Measurements from ENCODE around the gene HINT1.
"Not testable (repeated sequence)": the region's sequence is repeated elsewhere in the genome, so short reads cannot be mapped to it uniquely, and the experiment has no call there.

The HINT1 gene

DNA sequence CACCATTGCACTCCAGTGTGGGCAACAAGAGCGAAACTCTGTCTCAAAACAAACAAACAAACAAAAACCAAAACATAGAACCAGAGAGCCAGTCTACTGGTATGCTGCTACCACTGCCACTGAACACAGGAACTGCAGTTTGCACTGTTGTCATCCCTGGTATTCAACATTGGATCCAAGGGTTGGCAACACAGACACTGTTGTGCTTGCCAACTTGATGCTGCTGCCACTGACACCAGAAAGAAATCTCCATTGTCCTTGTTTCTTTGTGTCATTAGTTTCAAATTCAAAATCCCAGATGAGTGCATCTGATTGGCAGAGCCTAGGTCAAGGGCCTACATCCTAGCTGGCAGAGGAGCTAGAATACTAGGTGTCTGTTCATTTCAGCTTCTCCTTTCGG lies 16.2 kb downstream of the HINT1 start:
- TF ChIP-seq, protein P1, sequence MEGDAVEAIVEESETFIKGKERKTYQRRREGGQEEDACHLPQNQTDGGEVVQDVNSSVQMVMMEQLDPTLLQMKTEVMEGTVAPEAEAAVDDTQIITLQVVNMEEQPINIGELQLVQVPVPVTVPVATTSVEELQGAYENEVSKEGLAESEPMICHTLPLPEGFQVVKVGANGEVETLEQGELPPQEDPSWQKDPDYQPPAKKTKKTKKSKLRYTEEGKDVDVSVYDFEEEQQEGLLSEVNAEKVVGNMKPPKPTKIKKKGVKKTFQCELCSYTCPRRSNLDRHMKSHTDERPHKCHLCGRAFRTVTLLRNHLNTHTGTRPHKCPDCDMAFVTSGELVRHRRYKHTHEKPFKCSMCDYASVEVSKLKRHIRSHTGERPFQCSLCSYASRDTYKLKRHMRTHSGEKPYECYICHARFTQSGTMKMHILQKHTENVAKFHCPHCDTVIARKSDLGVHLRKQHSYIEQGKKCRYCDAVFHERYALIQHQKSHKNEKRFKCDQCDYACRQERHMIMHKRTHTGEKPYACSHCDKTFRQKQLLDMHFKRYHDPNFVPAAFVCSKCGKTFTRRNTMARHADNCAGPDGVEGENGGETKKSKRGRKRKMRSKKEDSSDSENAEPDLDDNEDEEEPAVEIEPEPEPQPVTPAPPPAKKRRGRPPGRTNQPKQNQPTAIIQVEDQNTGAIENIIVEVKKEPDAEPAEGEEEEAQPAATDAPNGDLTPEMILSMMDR (conservative IDR thresholded peaks at IDR 0.05; ENCODE audit: control insufficient read depth, insufficient read depth, low read depth, low read length): no peak
- no peak for DNase-seq (ENCODE audit: low read depth)
- no peak overlapping the region for H3K4me3 ChIP-seq (ENCODE audit: control insufficient read depth, low read depth, low read length)

DNA sequence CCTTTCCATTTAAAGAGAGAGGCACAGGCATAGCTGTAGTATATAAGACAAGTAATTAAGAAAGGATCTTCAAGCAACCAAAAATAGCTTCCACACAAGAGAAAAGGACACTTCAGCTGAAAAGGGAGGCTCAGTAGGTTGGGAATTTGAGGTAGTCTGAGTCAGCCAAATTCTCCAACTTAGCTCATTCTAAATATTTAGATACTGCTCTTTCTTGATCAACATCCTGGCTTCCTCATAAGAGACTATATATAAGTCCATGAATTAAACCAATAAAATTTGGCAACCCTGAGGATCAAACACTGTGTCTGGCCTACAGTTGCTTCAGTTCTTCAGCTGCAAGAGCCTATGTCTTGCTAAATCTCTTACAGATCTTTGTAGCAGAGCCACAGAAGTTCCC lies 17.8 kb downstream of the HINT1 start:
- DNase-seq (ENCODE audit: low read depth): no peak
- TF ChIP-seq, protein P1 (conservative IDR thresholded peaks at IDR 0.05; ENCODE audit: control insufficient read depth, insufficient read depth, low read depth, low read length): no peak

DNA sequence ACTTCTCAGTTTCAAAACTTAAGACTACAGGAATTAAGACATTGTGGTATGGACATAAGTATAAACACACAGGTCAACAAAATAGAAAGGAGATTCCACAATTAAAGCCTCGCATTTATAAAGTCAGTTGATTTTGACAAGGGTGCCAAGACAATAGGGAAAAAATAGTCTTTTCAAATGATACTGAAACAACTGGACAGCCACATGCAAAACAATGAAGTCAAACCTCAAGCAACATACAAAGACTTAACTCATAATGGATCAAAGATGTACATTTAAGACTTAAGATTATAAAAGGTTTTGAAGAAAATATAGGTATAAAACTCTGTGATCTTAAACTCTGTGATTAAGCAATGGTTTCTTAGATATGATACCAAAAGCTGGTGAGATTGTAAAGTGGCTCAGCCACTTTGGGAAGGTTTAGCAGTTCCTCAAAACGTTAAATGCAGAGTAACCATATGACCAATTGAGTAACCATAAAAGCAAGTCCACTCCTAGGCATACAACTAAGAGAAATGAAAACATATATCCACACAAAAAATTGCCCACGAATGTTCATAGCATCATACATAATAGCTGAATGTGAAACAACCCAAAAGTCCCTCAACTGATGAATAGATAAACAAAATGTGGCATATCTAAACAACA lies 22.0 kb downstream of the HINT1 start:
- H3K4me3 ChIP-seq (ENCODE audit: control insufficient read depth, low read depth, low read length): no peak overlapping the region
- DNase-seq (ENCODE audit: low read depth): no peak
- TF ChIP-seq, protein P1 (conservative IDR thresholded peaks at IDR 0.05; ENCODE audit: control insufficient read depth, insufficient read depth, low read depth, low read length): no peak

More for the DNA sequence above, 17.8 kb downstream of the HINT1 start:
- no peak overlapping the region for H3K4me3 ChIP-seq (ENCODE audit: control insufficient read depth, low read depth, low read length)

DNA sequence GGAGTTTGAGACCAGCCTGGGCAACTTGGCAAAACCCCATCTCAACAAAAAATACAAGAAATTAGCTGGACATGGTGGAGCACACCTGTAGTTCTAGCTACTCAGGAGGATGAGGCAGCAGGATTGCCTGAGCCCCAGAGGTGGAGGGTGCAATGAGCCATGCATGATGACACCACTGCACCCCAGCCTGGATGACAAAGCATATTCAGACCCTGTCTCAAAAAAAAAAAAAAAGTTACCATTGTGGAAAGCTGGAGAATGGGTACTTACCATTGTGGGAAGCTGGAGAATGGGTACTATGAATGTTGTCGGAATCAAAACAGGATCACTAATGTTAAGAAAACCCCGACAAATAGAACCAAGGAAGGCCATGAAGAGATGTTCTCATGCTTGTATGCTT lies 25.7 kb downstream of the HINT1 start:
- TF ChIP-seq, protein P1 (conservative IDR thresholded peaks at IDR 0.05; ENCODE audit: control insufficient read depth, insufficient read depth, low read depth, low read length): no peak
- DNase-seq (ENCODE audit: low read depth): no peak
- no peak overlapping the region for H3K4me3 ChIP-seq (ENCODE audit: control insufficient read depth, low read depth, low read length)

DNA sequence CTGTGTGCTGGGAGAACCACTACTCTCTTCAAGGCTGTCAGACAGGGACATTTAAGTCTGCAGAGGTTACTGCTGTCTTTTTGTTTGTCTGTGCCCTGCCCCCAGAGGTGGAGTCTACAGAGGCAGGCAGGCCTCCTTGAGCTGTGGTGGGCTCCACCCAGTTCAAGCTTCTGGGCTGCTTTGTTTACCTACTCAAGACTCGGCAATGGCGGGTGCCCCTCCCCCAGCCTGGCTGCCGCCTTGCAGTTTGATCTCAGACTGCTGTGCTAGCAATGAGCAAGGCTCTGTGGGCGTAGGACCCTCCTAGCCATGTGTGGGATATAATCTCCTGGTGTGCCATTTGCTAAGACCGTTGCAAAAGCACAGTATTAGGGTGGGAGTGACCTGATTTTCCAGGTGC lies 26.6 kb downstream of the HINT1 start:
- not testable (repeated sequence) for H3K4me3 ChIP-seq (ENCODE audit: control insufficient read depth, low read depth, low read length); DNase-seq (ENCODE audit: low read depth)

DNA sequence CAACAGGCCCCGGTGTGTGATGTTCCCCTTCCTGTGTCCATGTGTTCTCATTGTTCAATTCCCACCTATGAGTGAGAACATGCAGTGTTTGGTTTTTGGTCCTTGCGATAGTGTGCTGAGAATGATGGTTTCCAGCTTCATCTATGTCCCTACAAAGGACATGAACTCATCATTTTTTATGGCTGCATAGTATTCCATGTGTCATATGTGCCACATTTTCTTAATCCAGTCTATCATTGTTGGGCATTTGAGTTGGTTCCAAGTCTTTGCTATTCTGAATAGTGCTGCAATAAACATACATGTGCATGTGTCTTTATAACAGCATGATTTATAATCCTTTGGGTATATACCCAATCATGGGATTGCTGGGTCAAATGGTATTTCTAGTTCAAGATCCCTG lies 32.0 kb downstream of the HINT1 start:
- H3K4me3 ChIP-seq (ENCODE audit: control insufficient read depth, low read depth, low read length); DNase-seq (ENCODE audit: low read depth): not testable (repeated sequence)

DNA sequence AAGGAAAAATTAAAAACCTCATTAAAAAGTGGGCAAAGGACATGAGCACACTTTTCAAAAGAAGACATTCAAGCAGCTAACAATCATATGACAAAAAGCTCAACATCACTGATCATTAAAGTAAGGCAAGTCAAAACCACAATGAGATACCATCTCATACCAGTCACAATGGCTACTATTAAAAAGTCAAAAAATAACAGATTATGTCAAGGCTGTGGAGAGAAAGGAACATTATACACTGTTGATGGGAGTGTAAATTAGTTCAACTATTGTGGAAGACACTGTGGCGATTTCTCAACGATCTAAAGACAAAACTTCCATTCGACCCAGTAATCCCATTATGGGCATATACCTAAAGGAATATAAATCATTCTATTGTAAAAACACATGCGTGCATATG lies 35.8 kb downstream of the HINT1 start:
- DNase-seq (ENCODE audit: low read depth): no peak
- TF ChIP-seq, protein P1 (conservative IDR thresholded peaks at IDR 0.05; ENCODE audit: control insufficient read depth, insufficient read depth, low read depth, low read length): no peak
- no peak overlapping the region for H3K4me3 ChIP-seq (ENCODE audit: control insufficient read depth, low read depth, low read length)

DNA sequence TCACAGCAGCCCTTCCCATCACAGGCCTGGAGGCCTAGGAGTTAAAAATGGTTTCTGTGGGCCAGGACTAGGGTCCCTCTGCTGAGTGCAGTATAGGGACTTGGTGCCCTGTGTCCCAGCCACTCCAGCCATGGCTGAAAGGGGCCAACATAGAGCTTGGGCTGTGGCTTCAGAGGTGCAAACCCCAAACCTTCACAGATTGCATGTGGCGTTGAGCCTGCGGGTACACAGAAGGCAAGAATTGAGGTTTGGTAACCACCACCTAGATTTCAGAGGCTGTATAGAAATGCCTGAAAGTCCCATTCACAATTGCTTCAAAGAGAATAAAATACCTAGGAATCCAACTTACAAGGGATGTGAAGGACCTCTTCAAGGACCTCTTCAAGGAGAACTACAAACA lies 37.8 kb downstream of the HINT1 start:
- not testable (repeated sequence) for H3K4me3 ChIP-seq (ENCODE audit: control insufficient read depth, low read depth, low read length)

More for the DNA sequence above, 37.8 kb downstream of the HINT1 start:
- DNase-seq (ENCODE audit: low read depth): not testable (repeated sequence)

All from fibroblast of mammary gland (primary cell).